ENCODE measurements around the gene AUTS2. TPM values are rescaled to one million over a fixed set of nuclear protein-coding genes. Genes with fewer than 3 reads are reported as not detected.
A peak's percentile ranks its signal among the peaks of the same experiment; 100 is the strongest.

AUTS2 gene
- total RNA-seq, 1 donor from 2014 or later: 125 TPM

GRCh38 chr7:70512761-70513160 lies 914.5 kb downstream of the AUTS2 start:
- no peak for DNase-seq (ENCODE audit: low spot score, unreplicated experiment)
- Mint-ChIP-seq H3K4me3 (ENCODE audit: low read depth) (no peak overlapping the region), H3K36me3 (ENCODE audit: insufficient read depth) (peaks cover 2% of the 10 kb centered on the region), H3K27ac (no peak overlapping the region), H3K9me3 (ENCODE audit: low read depth) (peaks cover 3% of the 10 kb centered on the region), H3K27me3 (no peaks in the 10 kb centered on the region), H3K4me1 (ENCODE audit: low read depth) (peaks cover 2% of the 10 kb centered on the region)
- TF ChIP-seq CTCF (IDR thresholded peaks at IDR 0.05; ENCODE audit: unreplicated experiment): no peak

- TF ChIP-seq CTCF (IDR thresholded peaks at IDR 0.05; ENCODE audit: unreplicated experiment): no peak
- no peak for DNase-seq (ENCODE audit: low spot score, unreplicated experiment)
- no peaks in the 10 kb centered on the region for H3K9me3 Mint-ChIP-seq (ENCODE audit: low read depth)
- H3K4me1 Mint-ChIP-seq (ENCODE audit: low read depth): peaks cover 19% of the 10 kb centered on the region
- H3K27me3 Mint-ChIP-seq: peaks cover 13% of the 10 kb centered on the region
- no peaks in the 10 kb centered on the region for H3K36me3 Mint-ChIP-seq (ENCODE audit: insufficient read depth)
- H3K27ac Mint-ChIP-seq: peak overlapping the region; percentile 2
- H3K4me3 Mint-ChIP-seq (ENCODE audit: low read depth): no peak overlapping the region
Measured at GRCh38 chr7:70520611-70521010, 922.3 kb downstream of the AUTS2 start.

- DNase-seq (ENCODE audit: low spot score, unreplicated experiment): no peak
- peaks cover 20% of the 10 kb centered on the region for H3K27me3 Mint-ChIP-seq
- H3K27ac Mint-ChIP-seq: no peak overlapping the region
- TF ChIP-seq CTCF (IDR thresholded peaks at IDR 0.05; ENCODE audit: unreplicated experiment): no peak
- H3K4me1 Mint-ChIP-seq (ENCODE audit: low read depth): peaks cover 23% of the 10 kb centered on the region
- no peak overlapping the region for H3K4me3 Mint-ChIP-seq (ENCODE audit: low read depth)
- no peaks in the 10 kb centered on the region for H3K9me3 Mint-ChIP-seq (ENCODE audit: low read depth)
- H3K36me3 Mint-ChIP-seq (ENCODE audit: insufficient read depth): peaks cover 2% of the 10 kb centered on the region
Measured at GRCh38 chr7:70523249-70523988, 925.1 kb downstream of the AUTS2 start.

- no peak for DNase-seq (ENCODE audit: low spot score, unreplicated experiment)
- Mint-ChIP-seq H3K9me3 (ENCODE audit: low read depth) (no peaks in the 10 kb centered on the region), H3K4me1 (ENCODE audit: low read depth) (peaks cover 23% of the 10 kb centered on the region), H3K4me3 (ENCODE audit: low read depth) (no peak overlapping the region), H3K27ac (no peak overlapping the region), H3K36me3 (ENCODE audit: insufficient read depth) (peaks cover 2% of the 10 kb centered on the region), H3K27me3 (peaks cover 20% of the 10 kb centered on the region)
- no peak for TF ChIP-seq CTCF (IDR thresholded peaks at IDR 0.05; ENCODE audit: unreplicated experiment)
Measured at GRCh38 chr7:70523989-70524351, 925.7 kb downstream of the AUTS2 start.

GRCh38 chr7:70525991-70526390 lies 927.7 kb downstream of the AUTS2 start:
- H3K27ac Mint-ChIP-seq: no peak overlapping the region
- H3K27me3 Mint-ChIP-seq: peaks cover 14% of the 10 kb centered on the region
- TF ChIP-seq CTCF (IDR thresholded peaks at IDR 0.05; ENCODE audit: unreplicated experiment): no peak
- DNase-seq (ENCODE audit: low spot score, unreplicated experiment): no peak
- H3K9me3 Mint-ChIP-seq (ENCODE audit: low read depth): peaks cover 4% of the 10 kb centered on the region
- H3K36me3 Mint-ChIP-seq (ENCODE audit: insufficient read depth): peaks cover 4% of the 10 kb centered on the region
- H3K4me1 Mint-ChIP-seq (ENCODE audit: low read depth): peaks cover 14% of the 10 kb centered on the region
- no peak overlapping the region for H3K4me3 Mint-ChIP-seq (ENCODE audit: low read depth)
